HG03457 (cell line): Measurements from ENCODE around the gene NUTF2.
"Not testable (repeated sequence)": the region's sequence is repeated elsewhere in the genome, so short reads cannot be mapped to it uniquely, and the experiment has no call there.

Experiments used
- ATAC-seq: cut with Tn5 transposase; IDR thresholded peaks from one replicate; pipeline ENCODE4 v1.9.1; 2021; ENCODE audit warnings: moderate number of reproducible peaks; ENCODE audit not compliant: unreplicated experiment

The NUTF2 gene

DNA sequence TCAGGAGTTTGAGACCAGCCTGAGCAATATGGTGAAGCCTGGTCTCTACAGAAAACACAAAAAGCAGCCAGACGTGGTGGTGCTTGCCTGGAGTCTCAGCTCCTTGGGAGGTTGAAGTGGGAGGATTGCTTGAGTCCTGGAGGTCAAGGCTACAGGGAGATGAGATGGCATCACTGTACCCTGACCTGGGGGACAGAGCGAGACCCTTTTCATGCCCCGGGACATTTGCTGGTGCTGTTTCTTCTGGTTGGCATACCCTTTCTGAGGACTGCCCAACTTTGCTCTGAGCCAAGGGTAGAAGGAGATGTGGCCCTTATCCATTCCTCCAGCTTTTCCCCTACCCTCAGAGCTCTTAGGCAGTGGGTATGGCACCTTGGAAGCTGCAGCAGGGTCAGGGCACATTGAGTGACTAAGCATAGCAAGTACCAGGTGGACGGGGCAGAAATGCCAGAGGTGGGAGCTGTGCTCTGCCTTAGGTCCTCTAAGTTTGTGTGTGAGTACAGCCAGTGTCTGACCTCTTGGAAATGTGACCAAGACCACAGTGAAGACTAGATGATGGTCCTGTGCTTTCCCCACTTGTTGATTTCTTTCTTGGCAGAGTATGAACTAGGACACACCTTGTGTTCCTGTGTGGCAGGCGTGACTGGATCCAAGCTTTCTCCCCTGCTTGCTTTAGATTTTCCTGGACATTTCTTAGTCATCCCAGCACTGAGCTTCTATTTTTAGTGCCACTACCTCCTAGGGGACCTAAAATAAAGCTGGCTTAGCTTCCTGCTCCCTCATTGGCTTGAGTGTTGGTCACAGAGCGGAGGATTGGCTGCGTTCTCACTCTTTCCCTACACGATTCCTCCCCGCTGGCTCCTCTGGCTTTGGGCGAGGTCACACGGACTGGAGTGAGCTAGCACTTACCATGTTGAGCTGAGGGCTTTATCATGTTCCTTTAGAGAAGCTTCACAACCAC is 16.2 kb downstream of the NUTF2 start:
- ATAC-seq = no peak

DNA sequence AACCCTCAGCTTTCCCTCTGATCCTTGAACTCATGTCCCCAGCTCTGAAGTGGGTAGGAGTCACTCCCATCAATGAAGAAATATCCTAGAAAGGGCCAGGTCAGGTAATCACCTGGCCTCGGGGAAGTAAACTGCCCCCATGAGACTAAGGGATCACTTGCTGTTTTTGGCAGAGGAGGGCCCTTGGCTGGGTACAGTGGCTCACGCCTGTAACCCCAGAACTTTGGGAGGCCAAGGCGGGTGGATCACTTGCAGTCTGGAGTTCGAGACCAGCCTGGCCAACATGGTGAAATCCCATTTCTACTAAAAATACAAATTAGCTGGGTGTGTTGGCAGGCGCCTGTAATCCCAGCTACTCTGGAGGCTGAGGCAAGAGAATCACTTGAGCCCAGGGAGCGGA is 17.3 kb downstream of the NUTF2 start:
- ATAC-seq = not testable (repeated sequence)

DNA sequence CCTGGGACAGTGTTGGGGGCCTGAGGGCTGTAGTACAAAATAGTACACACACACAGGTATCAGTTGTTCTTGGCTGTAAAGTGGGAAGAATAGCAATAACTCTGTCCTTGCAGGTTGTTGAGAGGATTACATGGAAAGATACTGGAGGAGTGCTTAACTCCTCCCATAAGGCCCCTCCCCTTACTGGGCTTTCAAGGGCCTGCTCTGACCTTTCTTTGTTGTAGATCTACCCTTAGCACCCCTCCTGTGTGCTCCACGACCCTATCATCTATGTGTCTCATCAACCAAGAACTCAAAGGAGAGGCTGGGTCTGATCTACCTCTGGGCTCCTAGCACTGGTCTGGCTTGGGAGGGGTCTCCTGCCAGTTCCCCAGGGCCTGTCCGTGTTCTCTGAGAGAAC is 17.9 kb downstream of the NUTF2 start:
- ATAC-seq = no peak

DNA sequence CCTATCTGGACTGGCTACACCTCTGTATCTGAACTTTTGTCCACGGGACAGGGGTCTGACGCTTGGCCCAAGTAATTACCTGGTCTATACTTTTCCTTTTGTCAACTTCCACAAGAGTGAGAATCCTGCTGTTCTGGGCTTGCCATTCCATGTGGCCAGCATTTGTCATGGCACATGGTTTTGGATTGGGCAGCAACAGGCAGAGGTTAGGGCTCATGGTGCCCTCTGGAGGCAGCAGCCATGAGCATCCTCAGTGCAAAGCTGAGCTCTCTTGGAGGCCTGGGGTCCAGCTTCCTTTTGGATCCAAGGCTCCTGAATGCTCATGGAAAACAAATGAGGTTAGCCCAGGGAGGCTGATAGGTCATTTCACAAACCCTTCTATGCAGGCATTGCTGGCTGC is 18.6 kb downstream of the NUTF2 start:
- no peak for ATAC-seq

DNA sequence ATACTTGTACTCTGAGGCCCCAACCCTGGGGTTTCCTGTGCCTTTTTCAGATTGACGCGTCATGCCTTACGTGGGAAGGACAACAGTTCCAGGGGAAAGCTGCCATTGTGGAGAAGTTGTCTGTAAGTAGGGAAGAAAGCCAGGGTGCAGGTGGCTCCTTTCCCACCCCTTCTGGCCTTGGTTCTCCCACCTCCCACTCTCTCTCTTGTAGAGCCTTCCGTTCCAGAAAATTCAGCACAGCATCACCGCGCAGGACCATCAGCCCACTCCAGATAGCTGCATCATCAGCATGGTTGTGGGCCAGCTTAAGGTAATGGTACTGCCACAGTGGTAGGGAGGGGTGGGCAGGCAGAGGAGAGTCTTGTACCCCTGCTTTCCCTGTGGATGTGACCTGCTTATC is 21.6 kb downstream of the NUTF2 start:
- ATAC-seq = no peak

DNA sequence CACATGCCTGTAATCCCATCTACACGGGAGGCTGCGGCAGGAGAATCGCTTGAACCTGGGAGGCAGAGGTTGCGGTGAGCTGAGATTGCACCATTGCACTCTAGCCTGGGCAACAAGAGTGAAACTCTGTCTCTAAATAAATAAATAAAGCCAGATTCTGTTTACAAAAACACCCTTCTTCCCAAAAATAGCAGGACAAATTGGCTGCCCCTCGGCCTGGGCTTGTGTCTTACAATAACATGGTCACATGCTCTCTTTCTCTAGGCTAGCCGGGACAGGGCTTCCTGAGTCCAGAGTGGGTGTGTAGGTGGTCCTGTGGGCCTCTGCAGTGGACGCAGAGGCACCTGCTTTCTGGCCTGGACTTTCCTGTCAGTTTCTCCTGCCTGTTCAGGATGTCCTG is 22.9 kb downstream of the NUTF2 start:
- ATAC-seq = no peak

DNA sequence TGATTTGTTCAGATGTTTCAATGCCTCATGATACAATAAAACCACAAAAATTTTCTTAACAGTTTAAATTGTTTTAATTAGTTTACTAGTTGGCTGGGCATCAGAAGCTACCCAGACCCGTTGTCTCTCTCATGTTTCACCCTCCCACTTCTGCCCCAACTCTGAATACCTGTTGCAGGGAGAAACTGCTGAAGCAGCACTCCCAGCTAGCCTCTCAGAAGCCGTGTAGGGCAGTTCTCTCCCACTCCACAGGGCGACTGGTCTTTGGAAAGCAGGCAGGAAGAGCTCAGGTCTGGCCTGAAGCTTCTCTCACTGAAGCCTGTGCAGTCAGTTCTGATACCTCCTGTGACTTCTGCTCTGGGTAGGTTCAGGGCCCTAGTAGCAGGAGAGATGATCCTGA is 24.5 kb downstream of the NUTF2 start:
- ATAC-seq = no peak

DNA sequence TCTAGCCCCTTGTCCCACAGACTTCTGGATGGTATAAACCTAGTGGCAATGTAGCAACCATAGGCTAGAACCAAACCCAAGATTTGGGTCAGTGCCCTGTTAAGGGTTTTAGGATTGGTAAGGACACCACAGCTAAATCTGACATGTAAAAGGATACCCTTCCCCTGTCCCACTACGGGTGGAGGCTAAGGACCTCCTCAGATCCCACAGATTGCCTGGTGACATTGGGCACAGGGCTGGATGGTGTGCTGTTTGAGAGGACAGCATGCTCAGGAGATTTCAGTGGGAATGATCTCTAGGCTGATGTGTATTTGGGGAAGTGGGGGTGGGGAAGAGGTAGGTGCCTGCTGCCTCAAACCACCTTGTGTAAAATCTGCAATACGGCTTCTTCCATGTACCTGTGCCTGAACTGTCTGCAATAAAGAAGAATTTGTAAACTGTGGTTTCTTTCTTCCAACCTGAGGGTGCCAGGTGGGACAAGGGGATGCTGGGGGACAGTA is 25.4 kb downstream of the NUTF2 start:
- ATAC-seq = no peak

DNA sequence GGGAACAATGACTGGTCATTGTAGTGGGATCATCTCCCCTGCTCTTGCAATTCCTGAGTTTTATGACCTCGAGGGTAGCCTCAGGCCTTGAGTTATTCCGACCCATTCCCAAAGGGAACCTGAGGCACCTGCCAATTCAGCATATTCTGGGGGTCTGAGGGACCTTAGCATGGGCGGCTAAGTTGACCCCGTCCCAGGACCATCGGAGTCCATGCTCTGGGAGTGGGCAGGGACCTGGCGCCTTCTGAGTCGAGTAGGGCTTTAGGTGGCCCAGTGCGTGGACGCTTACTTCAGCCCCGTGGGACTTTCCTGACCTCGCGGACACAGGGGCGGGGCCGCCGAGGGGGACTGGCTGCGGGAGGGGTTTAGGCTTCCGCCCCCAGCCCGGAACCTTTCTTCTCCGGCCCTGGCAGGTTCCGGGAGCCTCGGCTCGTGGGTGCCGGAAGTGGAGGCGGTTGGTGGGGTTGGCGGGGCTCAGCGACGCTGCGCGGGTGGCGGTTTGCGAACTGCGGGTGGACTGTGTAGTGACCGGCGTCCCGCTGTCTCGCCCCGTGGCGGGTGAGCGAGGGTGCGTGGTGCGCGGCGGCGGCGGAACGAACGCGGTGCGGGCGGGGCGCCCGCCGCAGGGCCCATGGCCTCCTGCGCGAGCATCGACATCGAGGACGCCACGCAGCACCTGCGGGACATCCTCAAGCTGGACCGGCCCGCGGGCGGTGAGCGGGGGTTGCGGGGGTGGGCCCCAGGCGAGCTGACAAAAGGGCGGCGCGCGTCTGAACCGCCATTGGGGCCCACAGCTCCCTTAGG is 26.1 kb downstream of the NUTF2 start, which contains the start of gene EDC4:
Gene EDC4, plus strand, starts transcription at position 422 of the 804 bp plus-strand sequence. Its CDS starts 210 bp downstream, at position 632.
- no peak for ATAC-seq

DNA sequence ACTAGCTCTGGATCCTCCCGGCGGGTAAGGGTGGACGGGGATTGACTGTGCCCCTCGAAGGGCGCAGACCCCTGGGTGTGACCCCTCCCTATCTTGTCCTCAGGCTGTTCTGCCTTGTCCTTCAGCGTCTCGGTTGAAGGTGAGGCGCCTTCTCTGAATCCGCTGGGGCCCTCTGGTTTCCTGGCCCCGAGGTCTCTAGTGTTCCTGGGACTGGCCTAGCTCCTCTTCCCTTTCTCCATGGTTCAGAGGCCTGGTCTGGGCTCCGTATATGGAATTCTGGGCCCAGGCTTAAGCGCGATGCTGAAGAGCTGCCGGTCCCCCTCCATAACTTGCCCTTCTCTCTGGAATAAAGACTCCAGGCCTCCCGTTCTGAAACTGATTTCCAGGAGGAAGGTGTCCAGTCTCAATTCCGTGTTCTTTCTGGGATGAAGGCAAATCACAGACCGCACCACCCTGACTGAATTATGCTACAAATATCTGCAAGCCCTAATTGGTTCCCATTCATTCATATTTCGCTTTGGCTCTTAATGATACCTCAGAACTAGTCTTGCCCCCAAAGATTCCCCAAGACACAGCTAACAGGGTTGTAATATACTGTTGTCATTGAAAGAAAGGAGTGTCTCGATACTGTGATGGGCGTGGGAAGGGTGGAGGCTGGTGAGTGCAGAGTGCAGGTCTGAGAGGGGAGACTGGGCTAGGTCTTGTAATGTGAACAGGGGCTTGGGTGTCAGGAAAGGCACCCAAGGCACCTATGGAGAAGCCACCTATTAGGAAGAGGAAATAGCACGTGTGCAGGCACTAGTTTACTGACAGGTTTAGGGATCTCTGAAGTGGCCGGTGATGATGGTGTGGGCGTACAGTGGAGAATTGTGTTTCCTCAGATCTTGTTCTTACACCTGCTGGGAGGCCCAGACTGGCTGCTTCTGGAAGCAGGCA is 27.0 kb downstream of the NUTF2 start:
- ATAC-seq = no peak

DNA sequence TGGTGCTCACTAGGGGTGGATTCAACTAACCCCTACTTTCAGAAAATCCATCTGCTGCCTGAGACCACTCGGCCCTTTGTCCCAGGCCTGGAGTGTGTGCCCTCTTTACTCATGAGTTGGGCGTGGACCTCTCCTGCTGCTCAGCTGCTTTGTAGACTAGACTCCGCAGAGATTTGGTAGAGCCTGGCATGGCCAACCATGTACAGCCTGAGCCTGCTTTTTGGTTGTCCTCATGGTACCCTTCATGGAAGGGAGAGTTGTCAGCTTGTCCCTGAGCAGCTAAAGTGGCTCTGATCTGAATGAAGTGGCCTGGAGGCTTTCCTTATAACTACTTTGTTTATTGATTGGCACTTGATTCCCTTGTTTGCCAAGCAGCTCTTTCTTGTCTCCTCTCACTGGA is 27.6 kb downstream of the NUTF2 start:
- no peak for ATAC-seq

DNA sequence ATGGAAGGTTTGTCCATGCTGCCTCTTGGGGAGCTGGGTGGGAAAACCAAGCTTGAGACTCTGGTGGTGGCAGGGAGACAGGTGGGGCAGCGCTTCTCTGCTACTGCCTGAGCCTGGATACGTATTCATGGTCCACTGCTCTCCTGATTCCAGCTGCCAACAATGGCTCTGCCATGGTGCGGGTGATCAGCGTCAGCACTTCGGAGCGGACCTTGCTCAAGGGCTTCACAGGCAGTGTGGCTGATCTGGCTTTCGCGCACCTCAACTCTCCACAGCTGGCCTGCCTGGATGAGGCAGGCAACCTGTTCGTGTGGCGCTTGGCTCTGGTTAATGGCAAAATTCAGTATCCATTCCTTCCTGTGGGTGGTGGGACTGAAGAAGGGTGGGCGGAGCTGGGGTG is 30.3 kb downstream of the NUTF2 start:
- no peak for ATAC-seq

DNA sequence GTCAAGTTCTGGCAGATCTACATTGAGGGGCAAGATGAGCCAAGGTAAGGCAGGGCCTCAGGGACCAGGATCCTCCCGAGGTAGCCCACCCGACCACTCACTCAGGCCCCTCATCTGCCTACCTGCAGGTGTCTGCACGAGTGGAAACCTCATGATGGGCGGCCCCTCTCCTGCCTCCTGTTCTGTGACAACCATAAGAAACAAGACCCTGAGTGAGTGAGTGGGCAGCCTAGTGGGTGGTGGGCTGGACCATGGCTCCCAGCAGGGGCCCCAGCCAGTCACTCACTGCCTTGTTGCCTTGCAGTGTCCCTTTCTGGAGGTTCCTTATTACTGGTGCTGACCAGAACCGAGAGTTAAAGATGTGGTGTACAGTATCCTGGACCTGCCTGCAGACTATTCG is 31.5 kb downstream of the NUTF2 start:
- no peak for ATAC-seq

DNA sequence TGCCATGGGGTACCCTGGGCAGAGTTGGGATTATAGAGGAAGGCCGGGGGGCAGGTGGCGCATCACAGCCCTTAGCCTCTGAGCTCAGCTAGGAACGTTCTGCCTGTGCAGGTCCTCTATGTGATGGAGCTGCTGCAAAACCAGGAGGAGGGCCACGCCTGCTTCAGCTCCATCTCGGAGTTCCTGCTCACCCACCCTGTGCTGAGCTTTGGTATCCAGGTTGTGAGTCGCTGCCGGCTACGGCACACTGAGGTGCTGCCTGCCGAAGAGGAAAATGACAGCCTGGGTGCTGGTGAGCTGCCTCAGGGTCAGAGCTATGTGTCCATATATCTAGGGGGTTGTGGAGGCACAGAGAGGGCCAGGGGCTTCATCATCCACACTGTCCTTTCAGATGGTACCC is 32.1 kb downstream of the NUTF2 start:
- ATAC-seq = no peak

DNA sequence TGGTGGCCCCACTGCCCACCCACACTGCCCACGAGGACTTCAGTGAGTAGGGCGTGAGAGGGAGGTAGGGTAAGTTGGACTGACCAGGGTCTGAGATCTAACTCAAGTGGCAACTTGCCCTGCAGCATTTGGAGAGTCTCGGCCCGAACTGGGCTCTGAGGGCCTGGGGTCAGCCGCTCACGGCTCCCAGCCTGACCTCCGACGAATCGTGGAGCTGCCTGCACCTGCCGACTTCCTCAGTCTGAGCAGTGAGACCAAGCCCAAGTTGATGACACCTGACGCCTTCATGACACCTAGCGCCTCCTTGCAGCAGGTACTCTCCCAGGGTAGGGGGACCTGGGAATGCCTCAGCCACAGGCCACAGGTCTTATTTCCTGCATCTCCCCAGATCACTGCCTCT is 32.7 kb downstream of the NUTF2 start:
- no peak for ATAC-seq

DNA sequence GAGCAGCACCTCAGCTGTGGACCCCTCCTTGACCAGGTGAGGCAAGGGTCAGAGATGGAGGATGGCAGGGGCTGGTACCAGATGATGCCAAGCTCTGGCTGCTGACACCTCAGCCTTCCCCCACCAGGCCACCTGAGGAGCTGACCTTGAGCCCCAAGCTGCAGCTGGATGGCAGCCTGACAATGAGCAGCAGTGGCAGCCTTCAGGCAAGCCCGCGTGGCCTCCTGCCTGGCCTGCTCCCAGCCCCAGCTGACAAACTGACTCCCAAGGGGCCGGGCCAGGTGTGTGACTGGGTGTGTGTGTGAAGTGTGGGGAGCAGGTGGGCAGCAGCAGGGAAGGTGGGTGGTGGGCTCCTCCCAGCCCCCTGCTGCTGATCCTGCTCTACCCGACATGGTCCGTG is 33.2 kb downstream of the NUTF2 start:
- ATAC-seq = no peak

DNA sequence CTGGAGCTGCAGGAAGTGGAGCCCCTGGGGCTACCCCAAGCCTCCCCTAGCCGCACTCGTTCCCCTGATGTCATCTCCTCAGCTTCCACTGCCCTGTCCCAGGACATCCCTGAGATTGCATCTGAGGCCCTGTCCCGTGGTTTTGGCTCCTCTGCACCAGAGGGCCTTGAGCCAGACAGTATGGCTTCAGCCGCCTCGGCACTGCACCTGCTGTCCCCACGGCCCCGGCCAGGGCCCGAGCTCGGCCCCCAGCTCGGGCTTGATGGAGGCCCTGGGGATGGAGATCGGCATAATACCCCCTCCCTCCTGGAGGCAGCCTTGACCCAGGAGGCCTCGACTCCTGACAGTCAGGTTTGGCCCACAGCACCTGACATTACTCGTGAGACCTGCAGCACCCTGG is 33.9 kb downstream of the NUTF2 start:
- no peak for ATAC-seq

DNA sequence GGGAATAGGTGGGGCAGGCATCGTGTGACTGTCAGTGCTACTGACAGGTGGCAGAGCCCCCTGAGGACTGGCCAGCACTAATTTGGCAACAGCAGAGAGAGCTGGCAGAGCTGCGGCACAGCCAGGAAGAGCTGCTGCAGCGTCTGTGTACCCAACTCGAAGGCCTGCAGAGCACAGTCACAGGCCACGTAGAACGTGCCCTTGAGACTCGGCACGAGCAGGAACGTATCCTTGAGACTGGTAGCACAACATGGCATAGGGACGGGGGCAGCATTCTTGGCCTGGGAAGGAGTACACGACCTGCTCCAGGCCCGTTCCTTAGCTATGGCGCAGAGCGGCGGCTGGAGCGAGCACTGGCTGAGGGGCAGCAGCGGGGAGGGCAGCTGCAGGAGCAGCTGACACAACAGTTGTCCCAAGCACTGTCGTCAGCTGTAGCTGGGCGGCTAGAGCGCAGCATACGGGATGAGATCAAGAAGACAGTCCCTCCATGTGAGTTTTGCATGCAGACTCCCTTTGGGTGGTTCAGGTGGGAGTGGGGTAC is 35.0 kb downstream of the NUTF2 start:
- no peak for ATAC-seq

DNA sequence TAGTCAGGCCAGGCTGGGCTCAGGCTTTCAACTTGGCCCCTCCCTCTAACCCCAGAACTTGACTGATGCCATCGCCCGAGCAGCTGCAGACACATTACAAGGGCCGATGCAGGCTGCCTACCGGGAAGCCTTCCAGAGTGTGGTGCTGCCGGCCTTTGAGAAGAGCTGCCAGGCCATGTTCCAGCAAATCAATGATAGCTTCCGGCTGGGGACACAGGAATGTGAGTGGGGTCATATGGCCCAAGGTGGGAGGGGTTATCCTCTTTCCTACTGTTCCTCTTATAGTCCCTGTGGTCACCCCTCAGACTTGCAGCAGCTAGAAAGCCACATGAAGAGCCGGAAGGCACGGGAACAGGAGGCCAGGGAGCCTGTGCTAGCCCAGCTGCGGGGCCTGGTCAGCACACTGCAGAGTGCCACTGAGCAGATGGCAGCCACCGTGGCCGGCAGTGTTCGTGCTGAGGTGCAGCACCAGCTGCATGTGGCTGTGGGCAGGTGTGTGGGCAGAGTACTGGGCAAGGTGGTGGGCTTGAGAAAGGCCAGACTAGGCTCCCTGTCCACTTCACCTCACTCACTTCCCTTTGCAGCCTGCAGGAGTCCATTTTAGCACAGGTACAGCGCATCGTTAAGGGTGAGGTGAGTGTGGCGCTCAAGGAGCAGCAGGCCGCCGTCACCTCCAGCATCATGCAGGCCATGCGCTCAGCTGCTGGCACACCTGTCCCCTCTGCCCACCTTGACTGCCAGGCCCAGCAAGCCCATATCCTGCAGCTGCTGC is 35.8 kb downstream of the NUTF2 start:
- ATAC-seq = no peak
